ENCODE measurements around the gene ZBTB1.
A peak's percentile ranks its signal among the peaks of the same experiment; 100 is the strongest.
"Not testable (repeated sequence)": the region's sequence is repeated elsewhere in the genome, so short reads cannot be mapped to it uniquely, and the experiment has no call there.

The ZBTB1 gene

DNA sequence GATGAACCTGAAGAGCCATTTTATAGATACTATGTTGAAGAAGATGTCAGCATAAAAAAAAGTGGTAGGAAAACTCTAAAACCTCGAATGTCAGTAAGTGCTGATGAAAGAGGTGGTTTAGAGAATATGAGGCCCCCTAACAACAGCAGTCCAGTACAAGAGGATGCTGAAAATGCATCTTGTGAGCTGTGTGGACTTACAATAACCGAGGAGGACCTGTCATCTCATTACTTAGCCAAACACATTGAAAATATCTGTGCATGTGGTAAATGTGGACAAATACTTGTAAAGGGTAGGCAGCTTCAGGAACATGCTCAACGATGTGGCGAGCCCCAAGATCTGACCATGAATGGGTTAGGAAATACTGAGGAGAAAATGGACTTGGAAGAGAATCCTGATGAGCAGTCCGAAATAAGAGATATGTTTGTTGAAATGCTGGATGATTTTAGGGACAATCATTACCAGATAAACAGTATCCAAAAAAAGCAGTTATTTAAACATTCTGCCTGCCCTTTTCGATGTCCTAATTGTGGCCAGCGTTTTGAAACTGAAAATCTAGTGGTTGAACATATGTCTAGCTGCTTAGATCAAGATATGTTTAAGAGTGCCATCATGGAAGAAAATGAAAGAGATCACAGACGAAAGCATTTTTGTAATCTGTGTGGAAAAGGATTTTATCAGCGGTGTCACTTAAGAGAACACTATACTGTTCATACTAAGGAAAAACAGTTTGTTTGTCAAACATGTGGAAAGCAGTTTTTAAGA, 18.2 kb downstream of the ZBTB1 start:
- H3K27ac ChIP-seq = no peak overlapping the region
- DNase-seq (ENCODE audit: low read depth, low spot score) = no peak

GRCh38 chr14:64525354-64525753, 20.8 kb downstream of the ZBTB1 start:
- no peak for DNase-seq (ENCODE audit: low read depth, low spot score)
- H3K27ac ChIP-seq = no peak overlapping the region

DNA sequence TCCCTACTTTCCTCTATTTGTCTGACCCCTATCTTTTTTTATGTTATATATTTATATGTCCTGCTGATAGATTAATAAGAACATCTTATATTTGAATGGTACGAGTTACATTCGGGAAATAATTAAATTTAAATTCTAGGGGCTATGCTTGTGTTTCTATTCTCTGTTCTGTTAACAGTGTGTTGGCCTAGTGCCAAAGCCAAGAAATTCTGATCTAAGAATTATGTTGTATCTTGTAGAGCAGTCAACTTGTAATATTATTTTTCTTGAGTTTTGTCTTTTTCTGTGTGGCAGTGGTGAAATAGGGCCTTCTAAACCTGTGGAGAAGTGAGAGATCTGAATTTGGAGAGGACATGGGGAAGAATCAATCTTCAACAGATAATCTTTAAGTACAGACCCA, 27.0 kb downstream of the ZBTB1 start:
- no peak overlapping the region for H3K27ac ChIP-seq
- no peak for DNase-seq (ENCODE audit: low read depth, low spot score)

DNA sequence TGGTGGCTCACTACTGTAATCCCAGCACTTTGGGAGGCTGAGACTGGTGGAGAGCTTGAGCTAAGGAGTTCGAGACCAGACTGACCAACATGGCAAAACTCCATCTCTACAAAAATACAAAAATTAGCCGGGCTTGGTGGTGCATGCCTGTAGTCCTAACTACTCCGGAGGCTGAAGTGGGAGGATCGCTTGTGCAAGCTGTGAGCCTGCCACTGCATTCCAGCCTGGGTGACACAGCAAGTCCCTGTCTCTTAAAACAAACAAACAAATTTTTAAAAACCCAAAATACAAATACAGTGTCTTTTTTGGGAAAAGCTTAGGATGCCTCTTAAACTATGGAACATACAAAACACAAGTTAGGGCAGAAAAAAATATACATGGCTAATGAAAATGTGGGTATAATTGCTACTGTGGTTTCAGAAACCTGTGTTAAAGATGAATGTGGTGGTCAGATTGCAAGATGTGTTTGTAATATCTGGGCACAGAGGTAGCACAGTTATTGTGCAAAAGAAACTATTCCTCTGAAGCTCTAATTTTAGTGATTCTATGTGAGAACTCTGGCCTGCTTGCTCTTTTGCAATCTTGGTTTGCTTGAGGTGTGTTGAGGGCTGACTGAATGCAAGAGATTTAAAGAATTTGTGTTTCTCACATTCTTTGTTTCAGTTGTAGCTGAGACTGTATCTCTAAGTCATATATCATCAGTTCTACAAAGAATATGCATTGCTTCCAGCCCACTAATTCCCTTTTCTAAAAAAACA, 32.1 kb downstream of the ZBTB1 start:
- H3K27ac ChIP-seq = no peak overlapping the region
- DNase-seq (ENCODE audit: low read depth, low spot score) = no peak

GRCh38 chr14:64540208-64541202, 35.9 kb downstream of the ZBTB1 start, which contains the start of gene HSPA2:
Gene HSPA2, plus strand, starts transcription at chr14:64540741. Its CDS starts 109 bp downstream, at chr14:64540850.
- H3K27ac ChIP-seq = peak within 1 kb of the TSS; percentile 87

DNA sequence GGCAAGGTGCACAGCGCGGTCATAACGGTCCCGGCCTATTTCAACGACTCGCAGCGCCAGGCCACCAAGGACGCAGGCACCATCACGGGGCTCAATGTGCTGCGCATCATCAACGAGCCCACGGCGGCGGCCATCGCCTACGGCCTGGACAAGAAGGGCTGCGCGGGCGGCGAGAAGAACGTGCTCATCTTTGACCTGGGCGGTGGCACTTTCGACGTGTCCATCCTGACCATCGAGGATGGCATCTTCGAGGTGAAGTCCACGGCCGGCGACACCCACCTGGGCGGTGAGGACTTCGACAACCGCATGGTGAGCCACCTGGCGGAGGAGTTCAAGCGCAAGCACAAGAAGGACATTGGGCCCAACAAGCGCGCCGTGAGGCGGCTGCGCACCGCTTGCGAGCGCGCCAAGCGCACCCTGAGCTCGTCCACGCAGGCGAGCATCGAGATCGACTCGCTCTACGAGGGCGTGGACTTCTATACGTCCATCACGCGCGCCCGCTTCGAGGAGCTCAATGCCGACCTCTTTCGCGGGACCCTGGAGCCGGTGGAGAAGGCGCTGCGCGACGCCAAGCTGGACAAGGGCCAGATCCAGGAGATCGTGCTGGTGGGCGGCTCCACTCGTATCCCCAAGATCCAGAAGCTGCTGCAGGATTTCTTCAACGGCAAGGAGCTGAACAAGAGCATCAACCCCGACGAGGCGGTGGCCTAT, 36.8 kb downstream of the ZBTB1 start:
- DNase-seq (ENCODE audit: low read depth, low spot score) = no peak
- H3K27ac ChIP-seq = no peak overlapping the region

More at GRCh38 chr14:64540208-64541202, 35.9 kb downstream of the ZBTB1 start, which contains the start of gene HSPA2:
- DNase-seq (ENCODE audit: low read depth, low spot score) = peak; percentile 96

DNA sequence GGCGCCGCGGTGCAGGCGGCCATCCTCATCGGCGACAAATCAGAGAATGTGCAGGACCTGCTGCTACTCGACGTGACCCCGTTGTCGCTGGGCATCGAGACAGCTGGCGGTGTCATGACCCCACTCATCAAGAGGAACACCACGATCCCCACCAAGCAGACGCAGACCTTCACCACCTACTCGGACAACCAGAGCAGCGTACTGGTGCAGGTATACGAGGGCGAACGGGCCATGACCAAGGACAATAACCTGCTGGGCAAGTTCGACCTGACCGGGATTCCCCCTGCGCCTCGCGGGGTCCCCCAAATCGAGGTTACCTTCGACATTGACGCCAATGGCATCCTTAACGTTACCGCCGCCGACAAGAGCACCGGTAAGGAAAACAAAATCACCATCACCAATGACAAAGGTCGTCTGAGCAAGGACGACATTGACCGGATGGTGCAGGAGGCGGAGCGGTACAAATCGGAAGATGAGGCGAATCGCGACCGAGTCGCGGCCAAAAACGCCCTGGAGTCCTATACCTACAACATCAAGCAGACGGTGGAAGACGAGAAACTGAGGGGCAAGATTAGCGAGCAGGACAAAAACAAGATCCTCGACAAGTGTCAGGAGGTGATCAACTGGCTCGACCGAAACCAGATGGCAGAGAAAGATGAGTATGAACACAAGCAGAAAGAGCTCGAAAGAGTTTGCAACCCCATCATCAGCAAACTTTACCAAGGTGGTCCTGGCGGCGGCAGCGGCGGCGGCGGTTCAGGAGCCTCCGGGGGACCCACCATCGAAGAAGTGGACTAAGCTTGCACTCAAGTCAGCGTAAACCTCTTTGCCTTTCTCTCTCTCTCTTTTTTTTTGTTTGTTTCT, 37.6 kb downstream of the ZBTB1 start:
- no peak for DNase-seq (ENCODE audit: low read depth, low spot score)
- H3K27ac ChIP-seq = no peak overlapping the region

GRCh38 chr14:64542836-64543201, 38.2 kb downstream of the ZBTB1 start:
- no peak overlapping the region for H3K27ac ChIP-seq
- DNase-seq (ENCODE audit: low read depth, low spot score) = no peak

DNA sequence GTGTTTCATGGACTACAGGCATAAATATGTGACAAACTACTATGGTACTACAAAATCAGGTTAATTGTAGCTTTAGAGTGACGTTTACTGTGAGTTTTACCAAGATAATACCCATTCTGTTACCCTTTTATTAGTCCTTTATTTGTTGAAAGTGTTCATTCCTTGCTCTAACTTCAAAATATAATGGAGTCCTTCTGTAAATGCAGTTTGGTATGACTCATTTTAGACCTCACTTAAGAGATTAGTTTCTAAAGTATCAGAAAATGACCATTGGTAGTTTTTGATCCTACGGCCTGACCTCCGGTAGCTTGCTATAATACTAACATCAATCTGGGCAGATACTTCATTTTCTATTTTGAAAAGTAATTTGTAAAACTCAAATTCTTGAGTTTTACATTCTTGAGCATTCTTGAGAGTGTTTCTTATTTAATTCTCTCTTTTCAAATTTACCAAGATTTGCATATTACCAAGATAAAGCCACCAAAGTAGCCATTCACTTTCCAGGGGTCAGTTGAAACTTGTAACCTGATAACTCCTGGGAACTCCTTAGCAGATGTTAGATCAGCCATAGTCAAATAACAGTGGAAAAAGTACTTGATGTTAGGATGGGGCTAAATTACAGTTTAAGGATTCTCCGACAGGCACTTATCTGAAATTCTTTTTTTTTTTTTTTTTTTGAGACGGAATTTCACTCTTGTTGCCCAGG, 40.2 kb downstream of the ZBTB1 start:
- no peak overlapping the region for H3K27ac ChIP-seq
- DNase-seq (ENCODE audit: low read depth, low spot score) = no peak

GRCh38 chr14:64549016-64549415, 44.4 kb downstream of the ZBTB1 start:
- no peak for DNase-seq (ENCODE audit: low read depth, low spot score)
- H3K27ac ChIP-seq = no peak overlapping the region

DNA sequence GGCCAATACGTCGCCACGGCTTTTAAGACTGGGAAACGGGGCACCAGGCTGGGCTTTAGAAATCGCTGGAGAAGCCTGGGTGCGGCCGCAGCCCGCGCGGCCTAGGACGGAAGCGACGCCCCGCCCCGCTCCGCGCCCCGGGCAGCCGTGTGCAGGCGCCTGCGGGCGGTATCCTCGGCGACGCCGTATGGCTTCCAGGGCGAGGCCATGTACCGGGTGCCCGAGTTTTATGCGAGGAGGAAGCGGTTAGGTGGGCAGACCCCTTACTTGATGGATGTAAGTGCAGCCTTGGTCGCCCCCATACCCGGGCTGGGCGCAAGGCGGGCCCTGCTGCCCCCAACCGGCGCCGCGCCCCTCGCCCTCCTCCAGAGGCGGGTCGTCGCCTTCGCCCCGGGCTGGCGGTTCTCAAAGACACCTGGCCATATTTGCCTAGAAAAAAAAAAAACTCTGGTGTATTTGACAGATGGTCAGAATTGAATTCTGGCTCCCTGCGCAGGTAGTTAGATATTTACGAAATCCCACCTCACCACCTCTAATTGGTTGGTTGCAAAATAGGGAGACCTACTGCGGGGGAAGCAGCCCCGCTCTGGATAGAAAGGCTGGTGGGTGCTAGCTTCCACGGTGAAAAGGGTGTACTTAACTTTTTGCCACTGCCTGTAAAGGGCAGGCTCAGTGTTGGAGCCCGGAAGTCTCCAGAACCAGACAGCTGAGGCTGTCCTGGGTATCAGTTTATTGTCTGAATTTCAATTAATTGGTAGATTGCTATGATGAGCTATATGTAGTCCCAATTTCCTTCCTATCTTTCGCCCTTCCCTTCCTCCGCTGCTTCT, 45.4 kb downstream of the ZBTB1 start, which contains the start of gene PPP1R36:
Gene PPP1R36, plus strand, starts transcription at position 171 of the 830 bp plus-strand sequence. Its CDS starts 37 bp downstream, at position 208.
- no peak within 1 kb of the TSS for H3K27ac ChIP-seq
- DNase-seq (ENCODE audit: low read depth, low spot score) = no peak

DNA sequence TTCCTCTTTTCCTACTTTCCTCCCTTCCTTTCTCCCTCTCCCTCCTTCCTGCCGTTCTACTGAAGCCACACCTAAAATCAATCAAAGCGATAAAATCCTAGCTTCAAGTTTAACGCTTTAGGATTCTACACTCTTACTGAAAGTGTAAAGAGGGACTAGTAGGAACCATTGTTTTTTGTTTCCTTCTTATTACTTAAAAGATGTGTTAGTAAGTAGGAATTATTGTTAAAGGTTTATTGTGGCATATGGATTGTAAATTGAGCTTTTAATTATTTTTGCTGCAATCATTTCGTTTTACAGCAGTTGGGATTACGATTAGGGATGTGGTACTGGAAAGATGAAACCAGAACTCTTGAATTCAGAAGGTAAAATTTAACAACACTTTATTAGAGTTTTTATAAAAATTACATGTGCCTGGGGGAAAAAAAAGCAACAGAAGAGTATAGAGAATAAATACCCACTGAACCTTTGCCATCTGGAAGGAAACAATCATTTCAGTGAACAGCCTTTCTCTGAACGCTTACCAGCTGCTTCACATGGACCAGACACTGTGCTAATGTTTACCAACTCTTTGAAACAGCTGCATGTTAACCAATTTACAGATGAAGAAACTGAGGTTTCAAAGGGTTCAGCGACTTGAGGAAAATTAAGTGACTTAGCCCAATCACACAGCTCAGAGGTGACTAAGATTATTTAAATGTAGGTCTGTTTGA, 46.2 kb downstream of the ZBTB1 start:
- DNase-seq (ENCODE audit: low read depth, low spot score) = no peak
- no peak overlapping the region for H3K27ac ChIP-seq

DNA sequence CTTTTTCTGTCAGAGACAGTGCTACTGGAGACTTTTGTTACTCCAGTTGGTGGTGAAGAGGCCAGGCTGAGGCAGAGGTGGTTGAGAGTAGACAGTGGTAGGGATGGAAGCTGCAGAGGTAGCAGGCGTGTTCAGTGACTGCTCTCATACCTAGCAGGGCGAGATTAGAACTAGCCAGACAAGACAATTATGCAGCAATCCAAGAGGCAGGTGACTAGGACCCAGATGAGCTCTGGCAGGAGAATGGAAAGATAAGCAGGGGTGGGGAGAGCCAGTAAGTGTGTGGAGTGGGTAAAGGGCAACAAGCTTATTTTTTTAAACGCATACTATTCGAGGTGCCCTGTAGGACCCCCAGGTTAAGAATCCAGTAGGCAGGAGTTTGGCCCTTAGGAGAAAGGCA, 50.0 kb downstream of the ZBTB1 start:
- H3K27ac ChIP-seq = no peak overlapping the region
- no peak for DNase-seq (ENCODE audit: low read depth, low spot score)

- no peak overlapping the region for H3K27ac ChIP-seq
- no peak for DNase-seq (ENCODE audit: low read depth, low spot score)
Measured at GRCh38 chr14:64556526-64556925, 52.0 kb downstream of the ZBTB1 start.

- DNase-seq (ENCODE audit: low read depth, low spot score); H3K27ac ChIP-seq: not testable (repeated sequence)
Measured at GRCh38 chr14:64558216-64558615, 53.6 kb downstream of the ZBTB1 start.

DNA sequence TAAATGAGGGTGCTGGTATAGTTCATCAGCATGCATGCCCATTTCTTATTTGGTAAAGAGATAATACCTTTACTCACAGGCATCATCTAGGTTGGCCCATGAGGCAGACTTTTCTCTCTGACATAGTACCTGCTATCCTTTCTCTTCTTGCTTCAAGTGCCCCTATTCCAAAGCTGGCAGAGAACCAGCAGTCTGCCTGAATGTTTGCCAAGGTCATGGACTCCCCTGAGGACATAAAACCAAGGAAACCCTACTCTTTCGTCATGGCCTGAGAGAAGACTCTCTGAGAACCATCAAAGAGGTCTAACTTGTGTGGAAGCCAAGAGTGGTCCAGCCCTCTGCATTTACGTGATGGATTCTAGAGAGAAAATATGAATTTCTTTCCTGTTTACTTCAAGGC, 57.1 kb downstream of the ZBTB1 start:
- no peak for DNase-seq (ENCODE audit: low read depth, low spot score)
- H3K27ac ChIP-seq = no peak overlapping the region

- H3K27ac ChIP-seq = no peak overlapping the region
- peak; percentile 12 for DNase-seq (ENCODE audit: low read depth, low spot score)
Measured at GRCh38 chr14:64562436-64562835, 57.9 kb downstream of the ZBTB1 start.

Measured in epithelial cell of prostate (primary cell).